HepG2 (cell line): ENCODE data around the gene IGFBP5. TPM values are rescaled to one million over a fixed set of nuclear protein-coding genes. Genes with fewer than 3 reads are reported as not detected.

Experiments
- ATAC-seq: fragments of 200-7000 bp; cut with Tn5 transposase; 3 replicates; pipeline ENCODE4 v1.9.1; 2020; ENCODE audit warnings: mild to moderate bottlenecking, moderate library complexity
- BruUV-seq: library from RNA; stranded (reverse); fragments of 400-500 nt; replicated peaks from 2 replicates; lab custom pipeline; 2021; lab: Mats Ljungman, UMichigan
- CTCF ChIA-PET: fragments of 300-600 bp; formaldehyde crosslinking; extraction: SDS; loops from one replicate; lab custom pipeline; 2021; ENCODE audit warnings: low total read pairs, inconsistent platforms, low intra/inter-chr PET ratio; lab: Yijun Ruan, JAX
- POLR2A ChIA-PET: fragments of 350-600 bp; sonication (Branson Sonifier 250); formaldehyde crosslinking; loops from one replicate; lab custom pipeline; 2020; ENCODE audit warnings: antibody characterized with exemption, inconsistent platforms; lab: Yijun Ruan, JAX
- DNase-seq: peaks from one replicate; pipeline ENCODE4 v3.0.0-alpha.2; 2015; ENCODE audit warnings: low spot score
- FAIRE-seq: peaks from 3 replicates; lab custom pipeline; 2011; peaks lifted over from hg19 to GRCh38; lab: Jason Lieb, UNC
- H2AFZ ChIP-seq: one replicate; pipeline ENCODE4 v1.6.1; 2011; ENCODE audit warnings: low read length, inconsistent platforms
- H3K27ac ChIP-seq: fragments of 300-600 bp; 3 replicates; pipeline ENCODE4 v1.8.0; 2011; ENCODE audit warnings: mixed run types, mild to moderate bottlenecking, mixed read lengths, low read length, inconsistent platforms; ENCODE audit not compliant: insufficient read depth; ENCODE audit errors: extremely low read length
- H3K27me3 ChIP-seq, 2 experiments: fragments of 200-600 bp in 1 of 2; 2 replicates in 1 of 2; 3 replicates in 1 of 2; pipeline versions ENCODE4 v1.6.0 to v1.8.0; 2011; ENCODE audit warnings: low read length in 2 of 2, mild to moderate bottlenecking in 2 of 2, moderate library complexity in 2 of 2, inconsistent platforms in 1 of 2; ENCODE audit not compliant: insufficient read depth in 2 of 2, control insufficient read depth in 1 of 2
- H3K36me3 ChIP-seq, 2 experiments: fragments of 200-600 bp in 1 of 2; replicated peaks in 1 of 2; 2 replicates in 1 of 2; 3 replicates in 1 of 2; pipeline versions ENCODE4 v1.5.1 to v1.8.0; 2011; ENCODE audit warnings: low read length in 2 of 2, inconsistent platforms in 1 of 2; ENCODE audit not compliant: insufficient read depth in 2 of 2, control insufficient read depth in 1 of 2
- H3K4me1 ChIP-seq: 2 replicates; pipeline ENCODE4 v1.5.1; 2012; ENCODE audit warnings: low read length, inconsistent platforms; ENCODE audit not compliant: insufficient read depth
- H3K4me2 ChIP-seq: 2 replicates; pipeline ENCODE4 v1.6.0; 2011; ENCODE audit warnings: low read depth, low read length, inconsistent platforms
- H3K4me3 ChIP-seq, 3 experiments: fragments of 200-600 bp in 1 of 3; sonication (generic), shearing (Covaris generic) in 1 of 3; replicated peaks in 1 of 3; 2 replicates each; pipeline ENCODE4 v1.5.1; 2011 to 2016; ENCODE audit warnings: low read length in 3 of 3, inconsistent platforms in 2 of 3, low read depth in 2 of 3, mild to moderate bottlenecking in 2 of 3, control low read depth in 1 of 3, mixed read lengths in 1 of 3; ENCODE audit not compliant: insufficient read depth in 1 of 3
- H3K79me2 ChIP-seq: one replicate; pipeline ENCODE4 v1.6.1; 2011; ENCODE audit warnings: low read length, inconsistent platforms; ENCODE audit not compliant: insufficient read depth
- H3K9ac ChIP-seq: 2 replicates; pipeline ENCODE4 v1.6.0; 2011; ENCODE audit warnings: mild to moderate bottlenecking, low read depth, low read length, inconsistent platforms; ENCODE audit not compliant: insufficient read depth
- H3K9me3 ChIP-seq: 2 replicates; pipeline ENCODE4 v1.5.1; 2012; ENCODE audit warnings: mild to moderate bottlenecking, low read length
- H4K20me1 ChIP-seq: 2 replicates; pipeline ENCODE4 v1.6.0; 2011; ENCODE audit warnings: inconsistent platforms, mild to moderate bottlenecking, low read length, moderate library complexity; ENCODE audit not compliant: insufficient read depth
- AFF4 ChIP-seq: sonication (generic); formaldehyde crosslinking; IDR thresholded peaks from 2 replicates; pipeline ENCODE4 v1.4.0; 2020; ENCODE audit warnings: missing genetic modification reagents
- CBX5 ChIP-seq: sonication (generic); formaldehyde crosslinking; IDR thresholded peaks from 2 replicates; pipeline ENCODE4 v1.4.0; 2020; ENCODE audit warnings: missing genetic modification reagents, borderline replicate concordance
- STAG1 ChIP-seq: sonication (generic); formaldehyde crosslinking; IDR thresholded peaks from 2 replicates; pipeline ENCODE4 v1.4.0; 2020; ENCODE audit warnings: missing genetic modification reagents
- XRCC5 ChIP-seq: fragments of 200-400 bp; formaldehyde crosslinking; optimal IDR thresholded peaks from 2 replicates; pipeline ENCODE3; 2017; ENCODE audit warnings: mild to moderate bottlenecking, low read length
- ZFP91 ChIP-seq: sonication (generic); formaldehyde crosslinking; IDR thresholded peaks from 2 replicates; pipeline ENCODE4 v1.9.0; 2022; ENCODE audit warnings: missing genetic modification reagents, mild to moderate bottlenecking, borderline replicate concordance
- WGBS: methylation state at CpG from one replicate; pipeline ENCODE4 v1.1.6; 2017; ENCODE audit warnings: low lambda C conversion rate; 5-methylcytosine and 5-hydroxymethylcytosine counted together
- in situ Hi-C: cut with HindIII; loops from 2 replicates; pipeline ENCODE4 v1.10.0; 2017; ENCODE audit warnings: low pct_unique_long_range_greater_than_20kb; ENCODE audit not compliant: extremely low pct_ligation_motif_present
- intact Hi-C: fragments of 100-400 bp; cut with micrococcal nuclease; formaldehyde crosslinking; loops from one replicate; pipeline ENCODE4 v1.10.0; 2022; ENCODE audit not compliant: unreplicated experiment
- polyA plus RNA-seq, 8 experiments: library from polyadenylated mRNA; depleted of rRNA in 3 of 8; stranded (reverse) in 7 of 8; unstranded in 1 of 8; fragments of >200 nt; fragmentation: Illumina TruSeq in 4 of 8; extraction: Trizol in 4 of 8; gene quantifications; 2 replicates each; pipeline versions ENCODE4 v1.2.1 to v1.2.3, GENCODE V29; 2011 to 2016; ENCODE audit warnings: low read depth in 4 of 8, missing spikeins in 1 of 8, mixed read lengths in 1 of 8; ENCODE audit not compliant: insufficient read depth in 1 of 8
- total RNA-seq, 5 experiments: library from RNA; depleted of rRNA; stranded (reverse); fragments of >200 nt; fragmentation: Illumina TruSeq; extraction: Trizol; gene quantifications; 2 replicates each; pipeline ENCODE4 v1.2.3, GENCODE V29; 2016; ENCODE audit warnings: low read depth in 1 of 5
- TF ChIP-seq, protein P1 (sequence below): fragments of 450-650 bp; IDR thresholded peaks from 2 replicates; pipeline ENCODE4 v1.6.1; 2017; ENCODE audit warnings: mild to moderate bottlenecking

IGFBP5 gene
- total and polyA plus RNA-seq, 2 of the 13 experiments (the other 11 are each of a cell fraction or from before 2014, with no cell fraction given), result 0.15 TPM; not detected in 1

GRCh38 chr2:216688731-216689340 is 6.5 kb downstream of the IGFBP5 start:
- Histone ChIP-seq H2AFZ (no peak overlapping the region), H3K27ac (no peak overlapping the region), H3K9me3 (no peaks in the 10 kb centered on the region), H3K4me1 (no peaks in the 10 kb centered on the region), H3K79me2 (no peaks in the 10 kb centered on the region), H3K4me3 (no peak overlapping the region), H3K9ac (no peak overlapping the region), H3K36me3 (no peaks in the 10 kb centered on the region), H3K4me2 (no peak overlapping the region), H3K27me3 (peaks cover 25 to 50% of the 10 kb centered on the region in 2 experiments), H4K20me1 (no peaks in the 10 kb centered on the region)
- CTCF ChIA-PET, result interaction anchor here (1.3 to 1.6 kb wide), 2 partner anchors 822 to 1024 kb away, joined by 3 to 4 read pairs; no protein-coding TSS in a partner anchor
- no peak for DNase-seq
- no TSS peak for BruUV-seq
- intact Hi-C loops, result no loop called here
- TF ChIP-seq, protein P1, sequence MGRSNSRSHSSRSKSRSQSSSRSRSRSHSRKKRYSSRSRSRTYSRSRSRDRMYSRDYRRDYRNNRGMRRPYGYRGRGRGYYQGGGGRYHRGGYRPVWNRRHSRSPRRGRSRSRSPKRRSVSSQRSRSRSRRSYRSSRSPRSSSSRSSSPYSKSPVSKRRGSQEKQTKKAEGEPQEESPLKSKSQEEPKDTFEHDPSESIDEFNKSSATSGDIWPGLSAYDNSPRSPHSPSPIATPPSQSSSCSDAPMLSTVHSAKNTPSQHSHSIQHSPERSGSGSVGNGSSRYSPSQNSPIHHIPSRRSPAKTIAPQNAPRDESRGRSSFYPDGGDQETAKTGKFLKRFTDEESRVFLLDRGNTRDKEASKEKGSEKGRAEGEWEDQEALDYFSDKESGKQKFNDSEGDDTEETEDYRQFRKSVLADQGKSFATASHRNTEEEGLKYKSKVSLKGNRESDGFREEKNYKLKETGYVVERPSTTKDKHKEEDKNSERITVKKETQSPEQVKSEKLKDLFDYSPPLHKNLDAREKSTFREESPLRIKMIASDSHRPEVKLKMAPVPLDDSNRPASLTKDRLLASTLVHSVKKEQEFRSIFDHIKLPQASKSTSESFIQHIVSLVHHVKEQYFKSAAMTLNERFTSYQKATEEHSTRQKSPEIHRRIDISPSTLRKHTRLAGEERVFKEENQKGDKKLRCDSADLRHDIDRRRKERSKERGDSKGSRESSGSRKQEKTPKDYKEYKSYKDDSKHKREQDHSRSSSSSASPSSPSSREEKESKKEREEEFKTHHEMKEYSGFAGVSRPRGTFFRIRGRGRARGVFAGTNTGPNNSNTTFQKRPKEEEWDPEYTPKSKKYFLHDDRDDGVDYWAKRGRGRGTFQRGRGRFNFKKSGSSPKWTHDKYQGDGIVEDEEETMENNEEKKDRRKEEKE, result no peak
- 26% methylated on average over 9 of the region's 9 CpGs for WGBS
- peak; percentile 19; the same call in 1 of the 3 replicates for ATAC-seq
- no peak for FAIRE-seq
- in situ Hi-C loops, result loop anchor here (10.0 kb wide), 1 partner anchor 1066 kb away; no protein-coding TSS in a partner anchor
- POLR2A ChIA-PET, result no interaction called here

DNA sequence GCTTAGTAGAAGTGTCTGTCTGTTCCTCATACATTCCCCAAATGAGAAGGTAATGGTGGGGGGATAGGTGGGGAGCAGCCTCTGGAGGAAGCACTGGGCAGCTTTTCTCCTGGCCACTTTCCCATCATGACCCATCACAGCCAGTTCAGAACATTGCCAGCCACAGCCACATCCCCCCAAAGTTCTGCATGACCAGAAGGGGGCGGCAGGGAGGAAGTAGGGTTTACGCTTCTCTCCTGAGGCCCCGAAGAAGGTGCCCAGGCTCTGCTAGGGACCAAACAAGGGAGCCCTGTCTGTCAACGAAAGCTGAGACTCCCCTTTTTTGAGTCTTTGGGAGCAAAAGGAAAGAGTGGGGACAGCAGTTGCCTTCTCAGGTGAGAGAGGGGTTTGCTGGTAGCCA is 7.7 kb downstream of the IGFBP5 start:
- Histone ChIP-seq H2AFZ (no peak overlapping the region), H3K4me2 (no peak overlapping the region), H3K4me1 (no peaks in the 10 kb centered on the region), H3K9ac (no peak overlapping the region), H3K9me3 (no peaks in the 10 kb centered on the region), H3K4me3 (no peak overlapping the region), H4K20me1 (no peaks in the 10 kb centered on the region), H3K36me3 (no peaks in the 10 kb centered on the region), H3K27ac (no peak overlapping the region), H3K79me2 (no peaks in the 10 kb centered on the region), H3K27me3 (peaks cover 20 to 40% of the 10 kb centered on the region in 2 experiments)
- CTCF ChIA-PET, result interaction anchor here (0.6 to 1.6 kb wide), 2 partner anchors 195 to 1025 kb away, joined by 3 read pairs; no protein-coding TSS in a partner anchor
- FAIRE-seq (no peak), ATAC-seq (peak; percentile 69), DNase-seq (peak; percentile 13)
- in situ Hi-C loops (loop anchor here (10.0 kb wide), 1 partner anchor 1067 kb away; no protein-coding TSS in a partner anchor), intact Hi-C loops (no loop called here)
- 9% methylated on average over 4 of the region's 4 CpGs for WGBS
- POLR2A ChIA-PET, result no interaction called here
- BruUV-seq, result no TSS peak
- no peak for TF ChIP-seq AFF4 (CRISPR knock-in tag)
- TF ChIP-seq STAG1, result peak; percentile 37
- TF ChIP-seq CBX5 (CRISPR knock-in tag), result no peak
- TF ChIP-seq XRCC5, result peak; percentile 78
- no peak for TF ChIP-seq ZFP91 (CRISPR knock-in tag)
